IPS-20b (cell line): ENCODE measurements around the gene GNB1L.

ENCODE experiments used
- H3K27ac ChIP-seq: one replicate; pipeline ENCODE4 v1.5.1; 2013; ENCODE audit warnings: low read length
- H3K27me3 ChIP-seq: 2 replicates; pipeline ENCODE4 v1.6.1; 2013; ENCODE audit warnings: mild to moderate bottlenecking, low read length, inconsistent platforms; ENCODE audit not compliant: insufficient read depth
- H3K36me3 ChIP-seq: 2 replicates; pipeline ENCODE4 v1.6.1; 2013; ENCODE audit warnings: low read depth, mild to moderate bottlenecking, inconsistent platforms, low read length, moderate library complexity; ENCODE audit not compliant: insufficient read depth
- H3K4me1 ChIP-seq: 2 replicates; pipeline ENCODE4 v1.6.1; 2013; ENCODE audit warnings: mild to moderate bottlenecking, control low read depth, inconsistent platforms, low read length, moderate library complexity; ENCODE audit not compliant: insufficient read depth
- H3K4me3 ChIP-seq: 2 replicates; pipeline ENCODE4 v1.5.1; 2013; ENCODE audit warnings: mild to moderate bottlenecking, low read length, inconsistent platforms
- H3K9ac ChIP-seq: 2 replicates; pipeline ENCODE4 v1.6.1; 2013; ENCODE audit warnings: low read depth, mild to moderate bottlenecking, inconsistent platforms, low read length, moderate library complexity
- H3K9me3 ChIP-seq: 2 replicates; pipeline ENCODE4 v1.6.1; 2013; ENCODE audit warnings: mild to moderate bottlenecking, low read depth, low read length, inconsistent platforms; ENCODE audit not compliant: insufficient read depth

The GNB1L gene

GRCh38 chr22:19774628-19775027 lies 80.0 kb downstream of the GNB1L start:
- H3K27ac ChIP-seq: no peak overlapping the region

GRCh38 chr22:19773470-19774040 lies 81.1 kb downstream of the GNB1L start:
- Histone ChIP-seq H3K4me1 (no peaks in the 10 kb centered on the region), H3K9ac (no peak overlapping the region), H3K27ac (no peak overlapping the region), H3K36me3 (no peaks in the 10 kb centered on the region), H3K4me3 (no peak overlapping the region), H3K27me3 (peaks cover 61% of the 10 kb centered on the region), H3K9me3 (no peaks in the 10 kb centered on the region)

More at GRCh38 chr22:19774628-19775027, 80.0 kb downstream of the GNB1L start:
- Histone ChIP-seq H3K9me3 (no peaks in the 10 kb centered on the region), H3K36me3 (no peaks in the 10 kb centered on the region), H3K4me1 (no peaks in the 10 kb centered on the region), H3K27me3 (peaks cover 60% of the 10 kb centered on the region), H3K9ac (no peak overlapping the region), H3K4me3 (no peak overlapping the region)

- Histone ChIP-seq H3K9me3 (no peaks in the 10 kb centered on the region), H3K36me3 (no peaks in the 10 kb centered on the region), H3K9ac (no peak overlapping the region), H3K4me1 (no peaks in the 10 kb centered on the region; the same call in 1 of the 2 replicates), H3K27ac (no peak overlapping the region), H3K27me3 (peaks cover 68% of the 10 kb centered on the region), H3K4me3 (no peak overlapping the region)
Observed at GRCh38 chr22:19772673-19773469, 81.8 kb downstream of the GNB1L start.

- Histone ChIP-seq H3K36me3 (no peaks in the 10 kb centered on the region), H3K4me3 (no peak overlapping the region), H3K4me1 (peaks cover 3% of the 10 kb centered on the region; the same call in 1 of the 2 replicates), H3K9me3 (no peaks in the 10 kb centered on the region), H3K27me3 (peaks cover 73% of the 10 kb centered on the region), H3K9ac (no peak overlapping the region), H3K27ac (no peak overlapping the region)
Observed at GRCh38 chr22:19772422-19772672, 82.3 kb downstream of the GNB1L start.

- Histone ChIP-seq H3K27me3 (peaks cover 90% of the 10 kb centered on the region), H3K27ac (no peak overlapping the region), H3K4me3 (no peak overlapping the region), H3K36me3 (no peaks in the 10 kb centered on the region), H3K9ac (no peak overlapping the region), H3K9me3 (no peaks in the 10 kb centered on the region), H3K4me1 (peaks cover 3% of the 10 kb centered on the region; the same call in 1 of the 2 replicates)
Observed at GRCh38 chr22:19770349-19771220, 84.1 kb downstream of the GNB1L start.

GRCh38 chr22:19769393-19769715 lies 85.3 kb downstream of the GNB1L start:
- Histone ChIP-seq H3K4me3 (no peak overlapping the region), H3K36me3 (no peaks in the 10 kb centered on the region), H3K9ac (no peak overlapping the region), H3K9me3 (no peaks in the 10 kb centered on the region), H3K27me3 (peaks cover 100% of the 10 kb centered on the region), H3K4me1 (peaks cover 3% of the 10 kb centered on the region; the same call in 1 of the 2 replicates), H3K27ac (no peak overlapping the region)

GRCh38 chr22:19767427-19768341 lies 87.0 kb downstream of the GNB1L start:
- H3K4me1 ChIP-seq: peaks cover 3% of the 10 kb centered on the region; the same call in 1 of the 2 replicates
- H3K36me3 ChIP-seq: no peaks in the 10 kb centered on the region
- peaks cover 100% of the 10 kb centered on the region for H3K27me3 ChIP-seq
- no peaks in the 10 kb centered on the region; the same call in 1 of the 2 replicates for H3K9me3 ChIP-seq
- no peak overlapping the region for H3K27ac ChIP-seq
- H3K4me3 ChIP-seq: peak overlapping the region; percentile 7; the same call in 1 of the 2 replicates
- H3K9ac ChIP-seq: no peak overlapping the region

GRCh38 chr22:19766511-19767426 lies 87.9 kb downstream of the GNB1L start:
- Histone ChIP-seq H3K36me3 (no peaks in the 10 kb centered on the region), H3K4me1 (peaks cover 3% of the 10 kb centered on the region; the same call in 1 of the 2 replicates), H3K27me3 (peaks cover 100% of the 10 kb centered on the region), H3K9ac (no peak overlapping the region), H3K9me3 (peaks cover 6% of the 10 kb centered on the region; the same call in 1 of the 2 replicates), H3K27ac (no peak overlapping the region), H3K4me3 (no peak overlapping the region)

GRCh38 chr22:19766240-19766510 lies 88.5 kb downstream of the GNB1L start:
- H3K4me3 ChIP-seq: no peak overlapping the region
- H3K4me1 ChIP-seq: peaks cover 3% of the 10 kb centered on the region; the same call in 1 of the 2 replicates
- H3K27ac ChIP-seq: no peak overlapping the region
- H3K9ac ChIP-seq: no peak overlapping the region
- H3K9me3 ChIP-seq: peaks cover 6% of the 10 kb centered on the region; the same call in 1 of the 2 replicates
- no peaks in the 10 kb centered on the region for H3K36me3 ChIP-seq
- peaks cover 100% of the 10 kb centered on the region for H3K27me3 ChIP-seq

- H3K36me3 ChIP-seq: no peaks in the 10 kb centered on the region
- peaks cover 3% of the 10 kb centered on the region; the same call in 1 of the 2 replicates for H3K4me1 ChIP-seq
- no peak overlapping the region for H3K27ac ChIP-seq
- H3K9ac ChIP-seq: no peak overlapping the region
- H3K27me3 ChIP-seq: peaks cover 98% of the 10 kb centered on the region
- H3K4me3 ChIP-seq: peak overlapping the region; percentile 35; the same call in 1 of the 2 replicates
- H3K9me3 ChIP-seq: peaks cover 6% of the 10 kb centered on the region; the same call in 1 of the 2 replicates
Observed at GRCh38 chr22:19765477-19766239, 89.0 kb downstream of the GNB1L start.
